GM21717 (cell line): Measurements from ENCODE around the gene PCARE.

Experiments used
- ATAC-seq: cut with Tn5 transposase; IDR thresholded peaks from one replicate; pipeline ENCODE4 v1.9.1; 2021; ENCODE audit warnings: mild to moderate bottlenecking, moderate library complexity; ENCODE audit not compliant: unreplicated experiment

Gene PCARE

GRCh38 chr2:29040552-29040951, 33.8 kb downstream of the PCARE start:
- ATAC-seq = no peak

- peak; percentile 65 for ATAC-seq
Observed at GRCh38 chr2:29039718-29040480, 34.4 kb downstream of the PCARE start.

DNA sequence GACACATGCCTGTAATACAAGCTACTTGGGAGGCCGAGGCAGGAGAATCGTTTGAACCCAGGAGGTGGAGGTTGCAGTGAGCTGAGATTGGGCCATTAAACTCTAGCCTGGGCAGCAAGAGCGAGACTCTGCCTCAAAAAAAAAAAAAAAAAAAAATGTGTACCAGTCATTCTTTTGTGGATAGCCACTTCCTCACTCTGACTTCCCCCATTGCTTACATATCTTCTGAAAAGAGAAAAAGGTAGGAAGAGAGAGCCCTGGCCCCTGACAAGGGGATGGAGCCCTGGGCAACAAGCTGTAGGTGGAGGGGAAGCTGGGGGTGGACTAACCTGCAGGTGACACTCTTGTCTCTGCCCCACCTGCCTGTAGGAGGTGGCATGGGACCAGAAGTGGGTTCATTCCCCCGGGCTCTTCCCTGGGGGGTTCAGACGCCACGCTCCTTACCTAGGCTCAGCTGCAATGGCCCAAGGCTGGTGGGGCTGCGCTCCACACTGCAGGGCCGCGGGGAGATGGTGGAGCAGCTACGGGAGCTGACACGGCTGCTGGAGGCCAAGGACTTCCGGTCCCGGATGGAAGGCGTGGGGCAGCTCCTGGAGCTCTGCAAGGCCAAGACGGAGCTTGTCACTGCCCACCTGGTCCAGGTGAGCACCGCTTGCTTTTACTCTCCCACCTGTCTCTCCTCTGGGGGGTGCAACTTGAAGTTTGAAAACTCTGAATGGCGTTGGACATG, 39.1 kb downstream of the PCARE start:
- ATAC-seq = no peak

DNA sequence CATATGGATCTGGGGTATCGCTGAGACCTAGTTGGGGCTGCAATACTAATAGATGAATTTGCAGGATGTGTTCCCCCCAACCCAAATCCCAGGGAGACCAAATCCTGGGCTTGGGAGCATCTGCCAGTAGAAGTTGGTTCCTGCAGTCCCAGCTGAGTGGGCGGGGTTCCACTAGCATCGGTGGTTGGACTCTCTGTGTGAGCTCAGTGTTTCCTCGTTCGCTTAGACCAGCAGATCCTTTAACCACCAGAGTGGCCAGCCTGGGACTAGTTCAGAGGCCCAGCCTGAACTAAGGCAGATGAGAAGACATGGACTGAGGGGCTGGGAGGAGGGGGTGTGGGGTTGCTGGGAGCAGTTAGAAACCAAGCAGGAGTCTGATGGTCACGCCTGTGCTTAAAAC, 40.7 kb downstream of the PCARE start:
- no peak for ATAC-seq

- ATAC-seq = no peak
Observed at GRCh38 chr2:29033172-29033571, 41.2 kb downstream of the PCARE start.

GRCh38 chr2:29032189-29032588, 42.1 kb downstream of the PCARE start:
- no peak for ATAC-seq

DNA sequence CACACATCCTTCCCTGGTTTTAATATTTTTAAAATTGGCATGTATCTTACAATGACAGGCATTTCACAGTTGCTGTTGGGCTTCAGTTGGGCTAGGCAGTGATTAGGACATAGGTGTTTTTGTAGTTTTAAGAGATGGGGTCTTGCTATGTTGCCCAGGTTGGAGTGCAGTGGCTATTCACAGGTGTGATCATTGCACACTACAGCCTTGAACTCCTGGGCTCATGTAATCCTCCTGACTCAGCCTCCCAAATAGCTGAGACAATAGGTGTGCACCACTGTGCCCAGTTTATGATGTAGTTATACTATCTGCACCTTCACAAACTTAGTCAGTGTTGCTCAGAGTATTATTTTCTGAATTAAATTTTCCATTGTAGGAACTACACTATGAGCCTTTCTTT, 43.3 kb downstream of the PCARE start:
- no peak for ATAC-seq

- no peak for ATAC-seq
Observed at GRCh38 chr2:29025711-29026110, 48.6 kb downstream of the PCARE start.

- ATAC-seq = no peak
Observed at GRCh38 chr2:29024882-29025430, 49.4 kb downstream of the PCARE start.

GRCh38 chr2:29023188-29023587, 51.1 kb downstream of the PCARE start:
- ATAC-seq = no peak

DNA sequence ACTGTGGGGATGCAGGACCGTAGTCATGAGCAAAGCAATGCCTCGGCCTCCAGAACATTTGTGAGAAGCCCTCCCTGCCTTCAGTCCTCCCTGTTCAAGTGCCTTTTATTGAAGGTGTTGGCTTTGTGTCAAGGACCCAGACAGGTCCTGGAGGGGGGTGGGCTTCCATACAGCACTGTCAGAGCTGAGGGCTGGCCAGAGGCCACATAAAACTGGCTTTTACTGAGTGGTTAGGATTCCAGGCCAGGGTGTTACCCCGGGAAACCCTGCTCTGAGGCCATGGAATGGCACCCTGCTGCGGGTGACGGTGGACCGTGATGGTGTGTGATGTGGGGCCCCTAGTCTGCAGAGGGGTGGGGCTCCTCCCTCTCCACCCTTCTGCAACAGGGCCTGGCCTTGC, 51.6 kb downstream of the PCARE start:
- ATAC-seq = no peak

DNA sequence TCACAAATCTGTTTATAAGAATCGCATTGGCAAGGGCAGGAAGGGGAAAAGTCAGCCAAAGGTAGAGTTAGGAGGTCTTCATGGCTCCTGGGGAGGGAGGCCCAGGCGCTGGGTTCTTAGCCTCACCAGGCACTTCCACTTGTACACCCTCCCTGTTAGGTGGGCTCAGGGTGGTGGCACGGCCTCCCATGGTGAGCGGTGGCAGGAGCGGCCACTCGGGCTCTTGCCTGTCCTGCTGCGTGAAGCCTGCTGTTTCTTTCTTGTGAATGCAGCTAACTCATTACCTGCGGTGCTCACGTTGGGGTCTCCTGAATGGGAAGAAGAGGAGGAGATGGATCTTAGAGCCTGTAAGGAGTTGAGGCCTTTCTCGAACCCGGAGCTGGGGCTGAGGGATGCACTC, 52.4 kb downstream of the PCARE start:
- no peak for ATAC-seq

GRCh38 chr2:29017716-29018435, 56.4 kb downstream of the PCARE start:
- no peak for ATAC-seq

- no peak for ATAC-seq
Observed at GRCh38 chr2:29016504-29016903, 57.8 kb downstream of the PCARE start.

DNA sequence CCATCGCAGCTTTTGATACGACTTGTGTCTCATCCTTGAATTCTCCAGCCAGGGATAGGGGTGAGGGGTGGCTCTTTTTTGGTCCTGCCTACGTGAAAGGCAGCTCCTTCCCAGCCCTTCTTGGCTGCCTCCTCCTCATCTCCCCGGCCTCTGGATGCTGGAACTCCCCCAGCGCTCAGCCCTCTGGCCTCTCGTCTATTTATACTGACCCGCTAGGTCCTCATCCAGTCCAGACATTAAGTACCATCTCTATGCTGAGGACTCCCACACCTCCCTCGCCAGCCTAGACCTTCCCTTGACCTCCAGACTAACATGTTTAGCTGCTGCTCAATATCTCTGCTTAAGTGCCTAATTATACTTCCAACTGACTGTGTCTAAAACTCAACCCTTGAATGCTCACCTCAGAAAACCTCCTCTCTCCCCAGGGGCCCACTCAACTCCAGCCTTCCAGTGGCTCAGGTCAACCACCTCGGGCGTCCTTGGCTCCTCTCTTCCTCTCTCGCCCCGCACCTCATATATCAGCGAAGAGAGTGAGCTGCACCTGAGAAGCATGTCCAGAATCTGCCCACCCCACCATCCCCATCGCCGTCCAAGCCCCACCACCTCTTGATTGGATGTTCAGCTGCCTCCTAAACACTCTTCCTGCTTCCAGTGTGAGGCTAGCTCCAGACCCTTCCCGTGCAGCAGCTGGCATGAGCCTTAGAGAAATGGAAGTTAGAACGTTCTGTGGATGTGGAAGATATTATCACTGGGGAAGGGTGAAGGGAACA, 58.4 kb downstream of the PCARE start:
- ATAC-seq = no peak

DNA sequence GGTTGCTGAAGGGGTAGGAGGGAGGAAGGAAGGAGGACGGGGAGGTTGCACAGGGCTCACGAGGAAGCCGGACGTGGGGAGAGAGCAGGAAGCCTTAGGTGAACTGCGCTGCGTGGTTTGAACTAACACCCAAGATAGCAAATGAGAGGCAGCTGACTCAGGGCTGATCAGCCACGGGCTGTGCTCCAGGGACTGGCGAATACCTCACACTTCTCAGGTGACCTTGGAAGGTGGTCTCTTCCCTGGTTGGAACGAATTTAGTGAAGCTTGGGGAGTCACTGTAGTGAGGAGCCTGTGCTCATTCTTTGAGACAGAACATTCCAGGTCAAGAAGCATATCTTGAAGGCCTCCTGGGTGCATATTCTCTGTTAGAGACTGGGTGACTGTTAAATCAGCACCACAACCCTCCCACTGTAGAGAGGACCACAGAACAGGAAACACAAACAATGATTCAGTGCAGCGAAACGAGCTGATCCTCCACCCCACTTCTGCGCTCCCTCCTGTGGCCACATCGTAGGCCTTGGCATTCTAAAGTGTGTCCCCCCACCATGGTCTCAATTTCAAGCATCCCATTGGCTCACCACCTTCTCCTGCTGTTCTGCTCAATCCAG, 59.4 kb downstream of the PCARE start:
- ATAC-seq = no peak

- ATAC-seq = no peak
Observed at GRCh38 chr2:29014331-29014730, 60.0 kb downstream of the PCARE start.

- ATAC-seq = no peak
Observed at GRCh38 chr2:29013057-29013780, 61.1 kb downstream of the PCARE start.

- ATAC-seq = no peak
Observed at GRCh38 chr2:29012211-29012681, 62.1 kb downstream of the PCARE start.
